ENCODE measurements around the gene FUT1. TPM values are rescaled to one million over a fixed set of nuclear protein-coding genes. Genes with fewer than 3 reads are reported as not detected.
"Not testable (repeated sequence)": the region's sequence is repeated elsewhere in the genome, so short reads cannot be mapped to it uniquely, and the experiment has no call there.

The FUT1 gene
- total RNA-seq, 1 donor from 2014 or later, result 13.2 TPM

DNA sequence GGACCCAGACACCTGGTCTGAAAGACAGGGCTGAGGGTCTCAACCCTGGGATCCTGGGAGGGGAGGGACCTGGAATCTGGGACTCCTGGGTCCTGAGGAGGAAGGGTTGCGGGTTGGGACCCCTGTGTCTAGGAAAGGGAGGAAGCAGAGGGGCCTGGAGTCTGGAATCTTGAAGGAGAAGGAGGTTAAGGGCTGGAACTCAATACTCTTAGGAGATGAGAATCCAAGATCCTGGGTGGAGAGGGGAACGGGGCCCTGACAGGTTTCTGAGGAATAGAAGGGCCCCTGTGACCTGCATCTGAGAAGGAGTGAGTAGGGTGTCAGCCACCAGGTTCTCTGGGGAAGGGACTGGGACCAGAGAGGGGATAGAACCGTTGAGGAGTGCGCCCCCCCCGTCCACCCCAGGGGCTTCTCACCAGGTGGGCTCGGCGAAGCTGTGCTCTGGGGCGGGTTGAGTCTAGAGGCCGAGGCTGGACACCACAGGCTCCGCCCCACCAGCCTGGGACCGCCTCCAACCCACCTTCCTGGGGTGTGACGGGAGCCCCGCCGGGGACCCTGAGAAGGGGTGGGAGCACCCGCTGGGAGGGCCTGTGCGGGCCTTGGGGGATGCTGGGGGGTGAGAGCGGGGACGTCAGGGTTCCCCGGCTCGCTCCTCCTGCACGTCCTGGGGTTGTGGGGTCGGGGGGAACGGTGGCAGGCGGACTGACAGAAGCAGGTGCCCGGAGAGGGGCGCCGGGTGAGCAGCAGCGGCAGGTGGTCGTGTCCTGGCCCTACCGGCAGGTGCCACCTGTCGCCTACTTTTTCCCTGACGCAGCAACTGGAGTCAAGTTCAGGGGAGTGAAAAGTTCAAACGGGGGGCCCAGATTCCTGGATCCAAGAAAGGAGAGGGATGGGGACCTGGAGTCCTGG, 32.9 kb downstream of the FUT1 start, which contains the start of gene MAMSTR:
MAMSTR (minus strand) TSS at position 463 of the 909 bp plus-strand sequence. CDS start 694 bp downstream, outside the sequence.
- ATAC-seq (no peak), DNase-seq (peak; percentile 55)
- no peaks in the 10 kb centered on the region for H3K27me3 ChIP-seq (ENCODE audit: low read depth)
- H3K27ac ChIP-seq, result peak within 1 kb of the TSS; percentile 88
- intact Hi-C loops (cut with DNase I), result no loop called here
- H3K4me1 ChIP-seq, result peaks cover 66% of the 10 kb centered on the region
- H3K9me3 ChIP-seq, result no peaks in the 10 kb centered on the region
- peaks cover 16% of the 10 kb centered on the region for H3K36me3 ChIP-seq
- TF ChIP-seq, protein P1, sequence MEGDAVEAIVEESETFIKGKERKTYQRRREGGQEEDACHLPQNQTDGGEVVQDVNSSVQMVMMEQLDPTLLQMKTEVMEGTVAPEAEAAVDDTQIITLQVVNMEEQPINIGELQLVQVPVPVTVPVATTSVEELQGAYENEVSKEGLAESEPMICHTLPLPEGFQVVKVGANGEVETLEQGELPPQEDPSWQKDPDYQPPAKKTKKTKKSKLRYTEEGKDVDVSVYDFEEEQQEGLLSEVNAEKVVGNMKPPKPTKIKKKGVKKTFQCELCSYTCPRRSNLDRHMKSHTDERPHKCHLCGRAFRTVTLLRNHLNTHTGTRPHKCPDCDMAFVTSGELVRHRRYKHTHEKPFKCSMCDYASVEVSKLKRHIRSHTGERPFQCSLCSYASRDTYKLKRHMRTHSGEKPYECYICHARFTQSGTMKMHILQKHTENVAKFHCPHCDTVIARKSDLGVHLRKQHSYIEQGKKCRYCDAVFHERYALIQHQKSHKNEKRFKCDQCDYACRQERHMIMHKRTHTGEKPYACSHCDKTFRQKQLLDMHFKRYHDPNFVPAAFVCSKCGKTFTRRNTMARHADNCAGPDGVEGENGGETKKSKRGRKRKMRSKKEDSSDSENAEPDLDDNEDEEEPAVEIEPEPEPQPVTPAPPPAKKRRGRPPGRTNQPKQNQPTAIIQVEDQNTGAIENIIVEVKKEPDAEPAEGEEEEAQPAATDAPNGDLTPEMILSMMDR (IDR thresholded peaks at IDR 0.05), result no peak
- H3K4me3 ChIP-seq, result peak within 1 kb of the TSS; percentile 61

DNA sequence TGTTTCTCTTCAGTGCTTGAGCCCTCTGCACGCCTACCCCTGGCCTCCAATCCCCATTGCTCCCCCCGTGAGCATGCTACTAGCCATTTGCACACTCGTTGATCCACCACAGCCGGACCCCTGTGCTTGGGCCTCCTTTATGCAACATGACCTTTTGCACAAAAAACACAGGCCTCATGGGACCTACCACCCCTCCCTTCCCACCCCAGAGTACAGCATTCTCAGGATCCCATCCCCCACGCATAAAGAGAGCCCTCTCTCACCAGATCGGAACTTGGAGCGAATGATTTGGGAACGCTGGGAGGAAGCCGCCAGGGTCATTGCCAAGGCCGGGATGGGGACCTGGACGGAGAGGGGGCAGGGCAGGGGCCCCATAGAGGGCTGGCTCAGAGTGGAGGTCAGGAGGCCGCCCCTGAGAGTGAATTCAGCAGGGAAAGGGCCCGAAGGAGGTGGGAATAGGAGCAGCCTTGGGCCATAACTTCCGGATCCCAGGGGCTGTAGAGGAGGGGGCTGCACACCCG, 33.7 kb downstream of the FUT1 start:
- Histone ChIP-seq H3K36me3 (peaks cover 16% of the 10 kb centered on the region), H3K27me3 (ENCODE audit: low read depth) (no peaks in the 10 kb centered on the region), H3K9me3 (no peaks in the 10 kb centered on the region), H3K4me3 (no peak overlapping the region), H3K27ac (no peak overlapping the region), H3K4me1 (peaks cover 59% of the 10 kb centered on the region)
- DNase-seq (no peak), ATAC-seq (no peak)
- intact Hi-C loops (cut with DNase I), result no loop called here
- TF ChIP-seq, protein P1 (IDR thresholded peaks at IDR 0.05), result no peak

DNA sequence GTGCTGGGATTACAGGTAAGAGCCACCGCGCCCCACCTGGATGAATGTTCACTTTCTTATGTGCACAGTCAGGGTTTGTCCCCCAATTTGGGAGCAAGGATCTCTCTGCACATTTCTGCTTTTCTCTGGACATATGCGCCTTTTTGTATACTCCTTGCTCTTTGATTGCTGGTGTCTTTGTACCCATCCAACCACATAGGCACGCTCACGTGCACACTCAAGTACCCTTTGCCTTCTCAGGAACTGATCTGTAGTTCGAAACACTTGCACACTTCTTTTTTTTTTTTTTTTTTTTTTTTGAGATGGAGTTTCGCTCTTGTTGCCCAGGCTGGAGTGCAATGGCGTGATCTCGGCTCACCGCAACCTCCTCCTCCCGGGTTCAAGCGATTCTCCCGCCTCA, 34.3 kb downstream of the FUT1 start:
- peaks cover 12% of the 10 kb centered on the region for H3K36me3 ChIP-seq
- peaks cover 60% of the 10 kb centered on the region for H3K4me1 ChIP-seq
- ATAC-seq; H3K9me3 ChIP-seq; H3K27ac ChIP-seq; intact Hi-C loops (cut with DNase I); DNase-seq; H3K27me3 ChIP-seq (ENCODE audit: low read depth); H3K4me3 ChIP-seq: not testable (repeated sequence)

DNA sequence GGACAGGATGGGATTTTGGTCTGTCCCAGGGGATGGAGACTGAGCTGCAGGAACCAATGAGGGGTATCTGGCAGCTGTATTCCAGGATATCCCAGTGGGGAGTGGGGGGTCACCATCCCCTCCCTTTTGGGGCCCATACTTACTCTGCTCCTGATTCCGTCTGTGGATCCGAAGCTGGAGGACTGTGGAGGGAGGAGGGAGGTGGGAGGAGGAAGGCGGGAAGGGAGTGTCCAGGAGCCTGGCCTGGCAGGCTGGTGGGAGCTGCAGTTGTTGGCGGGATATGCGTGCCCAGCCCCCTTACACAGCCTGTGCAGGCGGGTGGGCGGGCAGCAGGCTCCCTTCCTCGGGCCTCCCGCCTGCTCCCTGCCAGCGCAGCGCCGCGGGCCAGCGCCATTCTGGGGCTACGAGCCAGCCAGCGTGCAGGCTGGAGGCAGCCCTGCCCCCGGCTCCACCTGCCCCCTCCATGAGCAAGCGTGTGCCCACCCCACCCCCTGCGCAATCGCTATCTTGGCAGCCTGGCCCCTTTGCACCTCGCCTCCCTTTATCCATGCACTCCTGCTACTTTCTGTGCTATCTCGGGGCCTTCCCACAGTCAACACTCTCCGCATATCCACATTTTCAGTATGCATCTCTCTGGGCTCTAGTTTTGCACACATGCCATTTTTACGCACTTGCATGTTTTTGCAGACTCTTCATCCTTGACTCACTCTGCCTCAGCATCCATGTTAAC, 35.7 kb downstream of the FUT1 start:
- Histone ChIP-seq H3K27me3 (ENCODE audit: low read depth) (no peaks in the 10 kb centered on the region), H3K9me3 (no peaks in the 10 kb centered on the region), H3K4me3 (peak overlapping the region; percentile 38), H3K27ac (peak overlapping the region; percentile 43), H3K36me3 (peaks cover 3% of the 10 kb centered on the region), H3K4me1 (peaks cover 54% of the 10 kb centered on the region)
- TF ChIP-seq, protein P1 (IDR thresholded peaks at IDR 0.05), result no peak
- ATAC-seq (no peak), DNase-seq (peak; percentile 52)
- intact Hi-C loops (cut with DNase I), result no loop called here

DNA sequence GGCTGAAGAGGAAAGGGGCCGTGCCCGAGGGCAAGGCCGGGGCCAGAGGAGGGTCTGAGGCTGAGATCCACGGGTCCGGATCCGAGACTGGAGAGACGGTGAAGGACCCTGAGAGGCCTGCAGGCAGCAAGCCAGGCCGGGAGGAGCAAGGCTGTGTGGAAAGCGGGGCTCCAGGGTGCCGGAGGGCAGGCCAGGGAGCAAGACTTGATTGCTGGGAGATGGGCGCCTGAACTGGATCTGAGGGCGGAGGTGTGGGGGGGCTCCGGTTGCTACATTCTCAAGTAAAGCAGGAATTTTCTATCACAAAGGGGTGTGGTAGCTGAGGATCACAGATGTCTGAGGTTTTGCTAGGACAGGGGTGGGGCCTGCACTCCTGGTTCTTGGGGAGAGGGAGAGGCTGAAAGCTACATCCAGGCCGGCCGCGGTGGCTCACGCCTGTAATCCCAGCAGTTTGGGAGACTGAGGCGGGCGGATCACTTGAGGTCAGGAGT, 36.7 kb downstream of the FUT1 start:
- TF ChIP-seq, protein P1 (IDR thresholded peaks at IDR 0.05), result no peak
- Histone ChIP-seq H3K27ac (peak overlapping the region; percentile 41), H3K4me3 (peak overlapping the region; percentile 38), H3K9me3 (no peaks in the 10 kb centered on the region), H3K4me1 (peaks cover 45% of the 10 kb centered on the region), H3K36me3 (no peaks in the 10 kb centered on the region), H3K27me3 (ENCODE audit: low read depth) (no peaks in the 10 kb centered on the region)
- DNase-seq, result no peak
- no peak for ATAC-seq
- intact Hi-C loops (cut with DNase I), result no loop called here
